HG03342 (cell line): ENCODE results near the gene HACE1.
"Not testable (repeated sequence)": the region's sequence is repeated elsewhere in the genome, so short reads cannot be mapped to it uniquely, and the experiment has no call there.

Experiments
- ATAC-seq: cut with Tn5 transposase; IDR thresholded peaks from one replicate; pipeline ENCODE4 v1.9.1; 2021; ENCODE audit warnings: mild to moderate bottlenecking, moderate library complexity; ENCODE audit not compliant: unreplicated experiment

HACE1 gene, protein sequence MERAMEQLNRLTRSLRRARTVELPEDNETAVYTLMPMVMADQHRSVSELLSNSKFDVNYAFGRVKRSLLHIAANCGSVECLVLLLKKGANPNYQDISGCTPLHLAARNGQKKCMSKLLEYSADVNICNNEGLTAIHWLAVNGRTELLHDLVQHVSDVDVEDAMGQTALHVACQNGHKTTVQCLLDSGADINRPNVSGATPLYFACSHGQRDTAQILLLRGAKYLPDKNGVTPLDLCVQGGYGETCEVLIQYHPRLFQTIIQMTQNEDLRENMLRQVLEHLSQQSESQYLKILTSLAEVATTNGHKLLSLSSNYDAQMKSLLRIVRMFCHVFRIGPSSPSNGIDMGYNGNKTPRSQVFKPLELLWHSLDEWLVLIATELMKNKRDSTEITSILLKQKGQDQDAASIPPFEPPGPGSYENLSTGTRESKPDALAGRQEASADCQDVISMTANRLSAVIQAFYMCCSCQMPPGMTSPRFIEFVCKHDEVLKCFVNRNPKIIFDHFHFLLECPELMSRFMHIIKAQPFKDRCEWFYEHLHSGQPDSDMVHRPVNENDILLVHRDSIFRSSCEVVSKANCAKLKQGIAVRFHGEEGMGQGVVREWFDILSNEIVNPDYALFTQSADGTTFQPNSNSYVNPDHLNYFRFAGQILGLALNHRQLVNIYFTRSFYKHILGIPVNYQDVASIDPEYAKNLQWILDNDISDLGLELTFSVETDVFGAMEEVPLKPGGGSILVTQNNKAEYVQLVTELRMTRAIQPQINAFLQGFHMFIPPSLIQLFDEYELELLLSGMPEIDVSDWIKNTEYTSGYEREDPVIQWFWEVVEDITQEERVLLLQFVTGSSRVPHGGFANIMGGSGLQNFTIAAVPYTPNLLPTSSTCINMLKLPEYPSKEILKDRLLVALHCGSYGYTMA

DNA sequence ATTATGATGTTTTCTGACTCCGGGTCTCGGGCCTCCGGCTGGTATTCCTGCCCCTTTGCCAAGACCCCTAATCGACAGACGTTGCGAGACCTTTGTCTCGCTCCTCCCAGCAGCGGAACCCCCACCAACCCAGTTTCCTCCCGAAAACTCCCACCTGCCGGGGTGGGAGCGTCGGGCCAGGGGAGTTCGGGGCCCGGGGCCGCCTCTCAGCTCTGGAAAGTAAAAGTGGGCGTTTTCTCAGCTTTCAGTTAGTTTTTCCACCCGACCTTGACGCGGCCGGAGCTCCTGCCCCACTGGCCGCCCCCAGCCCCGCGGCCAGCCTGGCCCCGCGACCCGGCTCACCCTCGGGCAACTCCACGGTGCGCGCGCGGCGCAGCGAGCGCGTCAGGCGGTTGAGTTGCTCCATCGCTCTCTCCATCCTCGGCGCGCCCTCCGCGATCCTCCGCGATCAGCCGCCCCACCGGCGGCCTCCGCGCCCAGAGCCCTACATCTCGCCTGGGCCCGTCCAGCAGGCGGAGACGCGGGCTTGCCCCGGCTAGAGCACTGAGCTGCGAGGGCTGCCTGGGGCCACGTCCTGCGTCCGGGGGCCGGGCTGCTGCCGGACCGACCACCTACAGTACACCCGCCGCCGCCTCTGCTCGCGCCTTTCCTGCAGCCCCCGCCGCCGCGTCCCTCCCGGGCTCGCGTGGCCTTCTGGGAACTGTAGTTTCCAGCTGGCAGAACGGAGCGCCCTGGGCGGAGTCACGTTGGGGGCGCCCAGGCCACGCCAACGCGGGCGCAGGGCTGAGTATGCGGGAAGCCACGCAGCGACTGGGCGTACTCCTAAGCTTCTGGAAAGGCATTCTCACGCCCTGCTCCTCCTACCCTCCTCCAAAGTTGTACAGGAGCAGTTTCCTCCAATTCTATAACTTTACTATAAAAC is at the start of gene HACE1:
TSS of gene HACE1 (minus strand) at position 695 of the 922 bp plus-strand sequence. CDS start at position 418, 277 bp downstream.
- peak; percentile 99 for ATAC-seq

DNA sequence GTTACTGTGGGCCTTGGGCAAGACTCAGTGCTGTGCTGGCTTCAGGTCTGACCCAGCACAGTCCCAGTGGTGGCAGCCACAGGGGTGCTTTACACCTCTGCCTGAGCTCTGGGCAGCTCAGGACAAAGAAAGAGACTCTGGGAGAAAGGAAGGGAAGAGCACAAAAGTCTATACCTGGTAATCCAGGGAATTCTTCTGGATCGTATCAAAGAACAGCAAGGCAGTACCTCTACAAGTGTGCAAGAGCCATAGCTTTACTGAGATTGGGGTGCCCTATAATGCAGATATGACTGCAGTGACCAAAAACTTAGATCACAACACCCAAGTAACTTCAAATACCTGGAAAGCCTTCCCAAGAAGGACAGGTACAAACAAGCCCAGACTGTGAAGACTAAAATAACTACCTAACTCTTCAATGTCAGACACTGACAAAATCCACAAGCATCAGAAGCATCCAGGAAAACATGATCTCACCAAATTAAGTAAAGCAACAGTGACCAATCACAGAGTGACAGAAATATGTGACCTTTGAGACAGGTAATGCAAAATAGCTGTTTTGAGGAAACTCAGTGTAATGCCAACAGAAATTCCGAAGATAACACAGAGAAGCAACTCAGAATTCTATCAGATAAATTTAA is 49.3 kb upstream of the HACE1 start:
- no peak for ATAC-seq

DNA sequence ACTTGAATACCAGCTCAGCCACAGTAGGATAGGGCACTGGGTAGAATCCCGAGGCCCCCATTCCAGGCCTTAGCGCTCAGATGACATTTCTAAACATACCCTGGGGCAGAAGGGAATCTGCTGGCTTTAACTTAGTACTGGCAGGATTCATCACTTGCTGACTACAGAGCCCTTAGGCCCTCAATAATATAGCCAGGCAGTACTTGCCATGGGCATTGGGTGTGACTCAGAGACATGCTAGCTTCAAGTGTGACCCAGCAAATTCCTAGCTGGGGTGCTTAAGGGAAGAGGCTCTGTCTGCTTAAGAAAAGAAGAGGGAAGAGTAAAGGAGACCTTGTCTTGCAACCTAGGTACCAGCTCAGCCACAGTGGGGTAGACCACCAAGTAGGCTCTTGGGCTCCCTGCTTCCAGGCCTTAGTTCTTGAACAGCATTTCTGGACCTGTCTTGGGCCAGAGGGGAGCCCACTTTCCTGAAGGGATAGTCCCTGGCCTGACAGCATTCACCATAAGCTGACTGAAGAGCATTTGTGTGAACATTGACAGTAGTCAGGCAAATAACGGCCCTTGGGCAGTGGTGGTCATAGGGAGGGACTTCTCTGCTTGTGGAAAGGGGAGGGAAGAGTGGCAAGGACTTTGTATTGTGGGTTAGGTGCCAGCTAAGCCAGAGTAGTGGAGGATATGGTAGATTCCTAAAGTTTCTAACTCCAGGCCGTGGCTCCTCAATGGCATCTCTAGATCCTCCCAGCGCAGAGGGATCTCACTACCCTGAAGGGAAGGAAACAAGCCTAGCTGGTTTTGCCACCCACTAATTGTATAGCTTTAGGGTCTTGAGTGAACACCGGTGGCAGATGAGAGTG is 48.5 kb upstream of the HACE1 start:
- ATAC-seq = no peak

DNA sequence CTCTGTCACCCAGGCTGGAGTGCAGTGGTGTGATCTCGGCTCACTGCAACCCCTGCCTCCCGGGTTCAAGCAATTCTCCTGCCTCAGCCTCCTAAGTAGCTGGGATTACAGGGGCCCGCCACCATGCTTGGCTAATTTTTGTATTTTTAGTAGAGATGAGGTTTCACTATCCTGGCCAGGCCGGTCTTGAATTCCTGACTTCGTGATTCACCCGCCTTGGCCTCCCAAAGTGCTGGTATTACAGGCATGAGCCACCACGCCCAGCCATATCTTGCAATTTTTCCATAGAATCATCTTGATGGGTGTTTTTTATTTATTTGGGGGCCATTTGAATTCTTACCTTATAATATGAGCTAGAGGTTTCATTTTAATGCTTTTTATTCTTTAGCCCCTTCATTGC is 39.2 kb upstream of the HACE1 start:
- not testable (repeated sequence) for ATAC-seq

DNA sequence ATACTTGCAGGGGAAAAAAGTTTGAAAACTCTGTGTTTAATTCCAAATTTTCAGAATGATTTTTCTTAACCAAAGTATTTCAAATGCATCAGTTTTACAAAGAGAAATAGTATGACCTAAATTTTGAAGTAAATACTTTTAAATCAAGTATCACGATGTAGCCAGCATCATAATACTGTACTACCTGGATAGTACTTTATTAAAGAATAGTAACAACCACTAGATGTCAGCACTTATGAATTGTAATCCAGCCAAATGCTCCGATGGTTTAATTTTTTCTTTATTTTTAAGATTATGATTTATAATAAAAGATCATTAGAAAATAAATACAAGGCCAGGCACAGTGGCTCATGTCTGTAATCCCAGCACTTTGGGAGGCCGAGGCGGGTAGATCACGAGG is 37.2 kb upstream of the HACE1 start:
- no peak for ATAC-seq

DNA sequence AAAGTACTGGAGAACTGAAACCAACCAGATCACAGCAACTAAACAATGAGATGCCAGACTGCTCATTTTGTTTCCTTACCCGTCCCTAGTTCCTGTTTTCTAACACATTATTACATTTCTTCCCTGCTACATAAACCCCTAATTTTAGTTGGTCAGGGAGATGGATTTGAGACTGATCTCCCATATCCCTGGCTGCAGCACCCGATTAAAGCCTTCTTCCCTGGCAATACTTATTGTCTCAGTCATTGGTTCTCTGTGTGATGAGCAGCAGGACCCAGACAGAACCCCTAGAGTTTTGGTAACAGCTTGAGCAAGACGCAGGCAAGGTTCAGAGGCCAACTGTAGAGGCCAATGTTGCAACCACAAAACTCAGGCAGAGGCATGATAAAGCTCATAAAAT is 28.3 kb upstream of the HACE1 start:
- ATAC-seq = no peak

DNA sequence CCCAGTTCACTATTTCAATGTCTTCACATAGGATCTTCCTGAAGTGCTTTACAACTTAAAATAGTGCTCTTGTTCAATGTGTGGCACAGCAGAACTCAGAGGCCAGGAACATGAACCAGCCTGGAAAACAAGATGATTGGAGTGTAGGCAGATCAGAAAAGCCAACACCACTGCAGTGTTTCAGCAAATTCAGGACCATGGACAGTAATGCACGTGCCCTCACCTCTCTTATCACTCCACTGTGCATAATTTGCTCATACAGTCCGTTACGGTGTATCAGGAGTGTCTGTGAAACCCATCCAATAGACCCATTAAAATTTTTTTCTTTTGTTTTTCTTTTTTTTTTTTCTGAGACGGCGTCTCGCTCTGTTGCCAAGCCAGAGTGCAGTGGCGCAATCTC is 27.6 kb upstream of the HACE1 start:
- ATAC-seq = no peak

DNA sequence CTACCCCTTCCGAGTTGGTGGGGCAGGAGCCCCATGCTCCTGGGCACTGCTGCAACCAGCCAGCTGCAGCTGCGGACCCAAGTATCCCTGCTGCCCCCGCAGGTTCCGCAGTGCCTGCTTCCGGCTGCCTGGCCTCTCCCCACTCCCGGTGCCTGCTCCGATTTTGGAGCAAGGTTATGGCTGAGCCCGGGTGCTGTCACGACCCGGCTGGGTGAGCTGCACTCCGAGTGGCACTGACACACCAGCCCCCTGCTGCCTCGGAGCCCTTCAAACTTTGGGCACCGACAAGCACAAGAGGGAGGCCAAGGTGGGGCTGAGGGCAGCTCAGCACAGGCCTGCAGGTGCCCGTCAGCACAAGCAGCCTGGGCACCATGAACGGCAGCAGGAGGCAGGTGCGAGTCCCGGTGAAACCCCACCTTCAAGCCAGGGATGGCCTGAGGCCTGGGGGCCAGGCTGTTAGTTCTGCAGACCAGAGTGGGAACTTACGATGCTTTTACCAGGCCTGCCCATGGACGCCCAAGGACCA is 25.9 kb upstream of the HACE1 start:
- ATAC-seq = no peak

DNA sequence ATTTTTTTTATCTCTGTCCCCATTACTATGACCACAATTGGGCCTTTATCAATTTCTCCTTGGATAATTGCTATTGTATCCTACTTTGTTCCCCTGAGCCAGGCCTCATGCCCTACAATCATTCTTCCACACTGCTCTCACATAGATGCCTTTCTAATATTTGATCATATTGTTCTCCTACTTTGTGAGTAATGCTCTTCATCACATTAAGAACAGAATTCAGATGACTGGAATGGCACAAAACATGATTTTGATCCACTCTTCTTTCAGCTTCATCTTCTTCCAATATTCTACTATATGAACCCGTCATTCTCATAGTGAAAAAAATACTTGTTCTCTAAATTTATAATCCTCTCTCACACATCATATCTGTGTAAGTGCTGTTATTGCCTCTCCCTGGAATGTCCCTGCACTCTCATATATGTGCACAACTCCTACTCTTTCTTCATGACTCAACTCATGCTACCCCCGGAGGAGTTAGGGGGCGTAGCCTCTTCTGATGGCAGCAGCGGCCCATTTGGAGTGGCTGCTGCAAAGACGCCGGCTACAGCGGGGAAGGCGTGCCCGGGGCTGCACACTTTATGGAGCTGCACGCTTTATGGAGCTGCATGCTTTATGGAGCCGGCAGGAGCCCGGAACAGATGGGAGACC is 25.3 kb upstream of the HACE1 start:
- no peak for ATAC-seq

DNA sequence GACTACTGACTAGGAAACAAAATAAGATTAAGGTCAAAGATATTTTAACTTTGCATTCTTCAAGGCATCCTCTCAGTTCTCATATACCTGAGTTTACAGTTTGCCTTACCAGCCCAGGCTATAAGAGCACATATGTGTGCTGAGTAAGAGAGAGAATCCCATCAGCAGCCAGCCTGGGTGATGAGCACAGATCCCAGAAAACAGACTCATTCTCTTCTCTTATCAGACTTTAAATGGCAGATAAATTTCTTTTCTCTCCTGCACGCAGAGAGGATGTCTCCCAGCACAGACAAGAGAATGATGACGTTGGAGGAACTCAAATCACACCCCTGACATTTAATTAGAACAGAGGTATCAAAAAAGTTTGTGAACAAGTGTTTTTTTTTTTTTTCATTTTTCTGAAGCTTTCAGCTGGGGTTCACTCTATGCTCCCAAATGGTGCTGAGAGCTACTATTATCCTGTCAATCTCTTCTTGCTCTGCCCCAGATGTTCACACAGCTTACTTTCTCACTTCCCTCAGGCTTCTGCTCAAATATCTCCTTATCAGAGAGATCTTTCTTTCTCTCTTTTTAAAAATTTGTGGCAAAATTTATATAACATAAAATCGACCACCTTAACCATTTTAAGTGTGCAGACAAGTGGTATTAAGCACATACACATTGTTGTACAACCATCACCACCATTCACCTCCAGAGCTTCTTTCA is 22.4 kb upstream of the HACE1 start:
- ATAC-seq = no peak

DNA sequence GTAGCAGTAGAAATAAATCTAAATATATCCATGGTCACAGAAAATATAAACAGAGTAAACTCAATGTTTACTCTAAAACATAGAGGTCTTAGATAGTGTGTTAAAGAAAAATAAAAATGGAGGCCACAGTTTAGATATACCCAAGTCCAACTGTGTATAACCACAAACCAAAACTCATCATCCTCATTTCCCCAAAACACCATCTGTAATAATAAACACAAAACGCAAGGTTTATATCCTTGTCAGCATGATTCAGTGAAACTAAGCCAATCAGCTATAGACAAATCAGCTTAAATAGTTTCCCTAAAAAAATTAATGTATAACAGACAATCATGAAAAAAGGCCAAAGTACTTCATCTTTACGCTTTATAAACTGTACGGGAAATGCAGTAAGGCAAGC is 2.7 kb upstream of the HACE1 start:
- no peak for ATAC-seq

DNA sequence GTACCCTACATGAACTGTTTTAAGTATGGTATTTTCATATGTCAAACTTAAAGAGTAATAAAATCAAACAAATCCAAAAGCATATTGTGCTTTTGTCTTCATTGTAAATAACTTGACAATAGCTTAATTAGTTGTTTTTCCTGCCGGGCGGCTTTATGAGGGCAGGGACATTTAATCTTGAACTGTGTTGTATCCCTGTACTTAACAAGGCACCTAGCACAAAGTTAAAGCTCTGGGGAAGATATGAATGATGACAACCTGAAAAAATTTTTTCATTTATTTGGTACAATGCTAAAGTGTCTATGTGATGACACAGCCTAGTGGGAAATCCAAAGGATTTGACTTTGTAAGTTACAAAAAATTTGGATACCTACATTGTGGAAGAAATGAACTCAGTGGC is 502 bp upstream of the HACE1 start:
- no peak for ATAC-seq

DNA sequence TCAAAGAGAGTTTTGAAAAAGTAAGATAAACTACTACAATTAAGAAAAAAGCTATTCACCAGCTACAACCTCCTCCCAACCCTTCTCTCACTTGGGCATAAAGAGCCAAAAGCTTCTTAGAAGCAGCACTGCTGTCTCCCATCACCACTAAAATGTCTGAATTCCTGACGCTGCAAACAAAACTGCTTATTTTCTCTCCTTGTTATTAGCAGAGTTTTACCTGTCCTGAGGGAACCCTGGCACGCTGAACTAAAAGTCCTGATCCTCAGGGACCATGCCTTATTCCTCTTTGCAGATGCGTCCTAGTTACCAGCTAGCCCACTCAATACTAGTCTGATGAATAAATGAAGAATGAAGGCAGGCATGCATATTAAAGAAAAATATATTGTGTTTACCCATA is 1.1 kb downstream of the HACE1 start:
- no peak for ATAC-seq

DNA sequence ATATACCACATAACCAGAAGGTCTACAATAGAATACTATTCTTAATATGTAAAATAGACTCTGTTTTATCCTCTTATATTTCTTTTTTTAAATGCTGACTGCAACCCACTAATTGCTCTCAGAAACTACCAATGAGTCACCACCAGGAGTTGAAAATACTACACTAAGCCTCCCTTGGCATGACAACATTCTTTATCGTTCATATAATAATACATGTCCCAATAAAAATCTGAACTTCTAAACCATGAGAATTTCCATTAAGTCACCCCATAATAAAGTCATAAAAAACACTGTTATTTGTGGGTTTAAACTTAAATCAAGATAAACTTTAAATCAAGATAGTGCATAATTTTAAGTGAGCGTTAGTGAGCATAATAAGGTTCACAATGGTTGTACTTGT is 4.2 kb downstream of the HACE1 start:
- no peak for ATAC-seq

DNA sequence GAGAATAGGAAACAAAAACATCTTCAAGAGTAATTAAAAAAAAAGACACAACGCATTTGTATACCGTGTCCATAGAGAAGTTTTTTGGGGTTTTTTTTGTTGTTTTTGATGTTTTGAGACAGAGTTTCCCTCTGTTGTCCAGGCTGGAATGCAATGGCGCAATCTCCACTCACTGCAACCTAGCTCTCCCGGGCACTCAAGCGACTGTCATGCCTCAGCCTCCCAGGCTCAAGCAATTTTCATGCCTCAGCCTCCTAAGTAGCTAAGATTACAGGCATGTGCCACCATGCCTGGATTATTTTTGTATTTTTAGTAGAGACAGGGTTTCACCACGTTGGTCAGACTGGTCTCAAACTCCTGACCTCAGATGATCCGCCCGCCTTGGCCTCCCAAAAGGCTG is 12.0 kb downstream of the HACE1 start:
- not testable (repeated sequence) for ATAC-seq

DNA sequence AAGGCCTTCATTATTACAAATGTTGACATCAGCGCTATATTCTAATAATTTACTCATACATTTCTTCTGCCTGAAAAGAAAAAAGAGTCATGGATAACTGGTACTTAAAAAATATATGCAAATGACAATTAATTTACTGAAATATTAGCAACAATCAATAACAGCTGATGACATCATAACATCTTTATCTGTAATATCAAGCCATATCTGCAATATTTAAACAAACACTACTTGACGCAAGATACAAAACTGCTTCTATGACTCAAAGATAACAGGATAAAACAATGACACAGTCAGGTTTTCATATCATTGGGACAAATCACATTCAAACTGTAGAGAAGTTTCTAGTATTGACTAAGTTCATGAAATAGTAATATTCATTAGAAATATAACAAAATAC is 16.5 kb downstream of the HACE1 start:
- no peak for ATAC-seq

DNA sequence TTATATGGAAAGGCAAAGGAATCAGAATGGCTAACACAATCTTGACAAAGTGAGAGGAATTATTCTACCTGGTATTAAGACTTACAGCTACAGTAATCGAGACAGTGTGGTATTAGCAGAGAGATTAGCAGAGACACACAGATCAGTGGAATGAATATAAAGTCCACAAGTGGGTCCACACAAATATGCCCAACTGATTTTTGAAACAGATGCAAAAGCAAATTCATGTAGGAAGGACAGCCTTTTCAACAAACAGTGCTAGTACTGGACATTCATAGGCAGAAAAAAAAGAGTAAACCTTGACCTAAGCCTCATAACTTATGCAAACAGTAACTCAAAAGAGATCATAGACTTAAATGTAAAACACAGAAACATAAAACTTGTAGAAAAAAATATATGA is 22.6 kb downstream of the HACE1 start:
- ATAC-seq = no peak

DNA sequence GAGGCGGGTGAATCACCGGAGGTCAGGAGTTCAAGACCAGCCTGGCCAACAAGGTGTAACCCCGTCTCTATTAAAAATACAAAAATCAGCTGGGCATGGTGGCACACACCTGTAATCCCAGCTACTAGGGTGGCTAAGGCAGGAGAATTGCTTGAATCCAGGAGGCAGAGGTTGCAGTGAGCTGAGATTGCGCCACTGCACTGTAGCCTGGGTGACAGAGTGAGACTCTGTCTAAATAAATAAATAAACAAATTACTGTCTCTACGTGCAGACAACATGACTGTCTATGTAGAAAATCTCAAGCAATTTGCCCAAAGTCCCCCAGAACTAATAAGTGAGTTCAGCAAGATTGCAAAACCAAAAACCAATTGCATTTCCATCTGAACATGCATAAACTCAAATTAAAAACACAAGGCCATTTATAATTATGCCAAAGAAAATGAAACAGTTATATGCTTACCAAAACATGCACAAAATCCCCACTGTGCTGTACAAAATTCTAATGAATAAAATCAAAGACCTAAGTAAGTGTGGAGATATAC is 23.2 kb downstream of the HACE1 start:
- ATAC-seq = not testable (repeated sequence)
